HG02763 (cell line): Measurements from ENCODE around the gene USP10.

Experiments
- ATAC-seq: cut with Tn5 transposase; IDR thresholded peaks from one replicate; pipeline ENCODE4 v1.9.1; 2021; ENCODE audit warnings: mild to moderate bottlenecking, moderate library complexity; ENCODE audit not compliant: unreplicated experiment

The USP10 gene

GRCh38 chr16:84818989-84819643 lies 119.3 kb downstream of the USP10 start:
- ATAC-seq: no peak

GRCh38 chr16:84819644-84820304 lies 120.0 kb downstream of the USP10 start, which contains the start of gene CRISPLD2:
TSS of gene CRISPLD2 (plus strand) at chr16:84819985. CDS start at chr16:84838496, 18,511 bp downstream.
- no peak for ATAC-seq

- no peak for ATAC-seq
Observed at GRCh38 chr16:84820305-84820684, 120.5 kb downstream of the USP10 start.

- no peak for ATAC-seq
Observed at GRCh38 chr16:84820771-84821170, 121.0 kb downstream of the USP10 start.

GRCh38 chr16:84821179-84821578 lies 121.4 kb downstream of the USP10 start:
- no peak for ATAC-seq

- ATAC-seq: no peak
Observed at GRCh38 chr16:84821728-84822689, 122.2 kb downstream of the USP10 start.

GRCh38 chr16:84822990-84823389 lies 123.2 kb downstream of the USP10 start:
- ATAC-seq: no peak

GRCh38 chr16:84823484-84823883 lies 123.7 kb downstream of the USP10 start:
- ATAC-seq: no peak

GRCh38 chr16:84823926-84824325 lies 124.1 kb downstream of the USP10 start:
- ATAC-seq: no peak

- ATAC-seq: no peak
Observed at GRCh38 chr16:84825896-84826557, 126.2 kb downstream of the USP10 start.

- no peak for ATAC-seq
Observed at GRCh38 chr16:84826558-84826941, 126.8 kb downstream of the USP10 start.

- no peak for ATAC-seq
Observed at GRCh38 chr16:84827131-84827574, 127.4 kb downstream of the USP10 start.

GRCh38 chr16:84827897-84828296 lies 128.1 kb downstream of the USP10 start:
- no peak for ATAC-seq

- ATAC-seq: no peak
Observed at GRCh38 chr16:84828322-84828721, 128.5 kb downstream of the USP10 start.
